ENCODE results near the gene IQGAP2. TPM values are rescaled to one million over a fixed set of nuclear protein-coding genes. Genes with fewer than 3 reads are reported as not detected.

Gene IQGAP2
- total RNA-seq, 1 donor from 2014 or later: not detected

DNA sequence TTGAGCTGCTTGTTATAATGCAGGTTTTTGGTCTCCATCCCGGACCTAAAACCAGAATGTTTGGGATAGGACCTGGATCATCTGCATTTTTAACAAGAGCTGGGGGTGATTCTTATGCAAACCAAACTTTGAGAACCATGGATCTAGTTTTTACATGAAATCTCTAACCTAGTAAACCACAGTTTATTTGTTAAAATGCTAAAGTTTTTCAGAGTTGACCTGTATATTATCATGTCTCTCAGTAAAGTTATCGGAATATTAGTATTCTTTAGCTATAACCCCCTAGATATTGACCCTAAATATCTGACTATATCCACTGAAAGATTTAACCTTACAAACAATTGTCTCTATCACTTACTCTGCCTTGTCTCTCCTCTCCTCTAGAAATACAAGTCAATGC is 341.5 kb downstream of the IQGAP2 start:
- DNase-seq (ENCODE audit: low read depth) (no peak), FAIRE-seq (no peak)
- TF ChIP-seq, protein P1, sequence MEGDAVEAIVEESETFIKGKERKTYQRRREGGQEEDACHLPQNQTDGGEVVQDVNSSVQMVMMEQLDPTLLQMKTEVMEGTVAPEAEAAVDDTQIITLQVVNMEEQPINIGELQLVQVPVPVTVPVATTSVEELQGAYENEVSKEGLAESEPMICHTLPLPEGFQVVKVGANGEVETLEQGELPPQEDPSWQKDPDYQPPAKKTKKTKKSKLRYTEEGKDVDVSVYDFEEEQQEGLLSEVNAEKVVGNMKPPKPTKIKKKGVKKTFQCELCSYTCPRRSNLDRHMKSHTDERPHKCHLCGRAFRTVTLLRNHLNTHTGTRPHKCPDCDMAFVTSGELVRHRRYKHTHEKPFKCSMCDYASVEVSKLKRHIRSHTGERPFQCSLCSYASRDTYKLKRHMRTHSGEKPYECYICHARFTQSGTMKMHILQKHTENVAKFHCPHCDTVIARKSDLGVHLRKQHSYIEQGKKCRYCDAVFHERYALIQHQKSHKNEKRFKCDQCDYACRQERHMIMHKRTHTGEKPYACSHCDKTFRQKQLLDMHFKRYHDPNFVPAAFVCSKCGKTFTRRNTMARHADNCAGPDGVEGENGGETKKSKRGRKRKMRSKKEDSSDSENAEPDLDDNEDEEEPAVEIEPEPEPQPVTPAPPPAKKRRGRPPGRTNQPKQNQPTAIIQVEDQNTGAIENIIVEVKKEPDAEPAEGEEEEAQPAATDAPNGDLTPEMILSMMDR (IDR thresholded peaks at IDR 0.05; ENCODE audit: insufficient read depth, low read length, severe bottlenecking): no peak
- no peaks in the 10 kb centered on the region for H3K27me3 ChIP-seq (ENCODE audit: control insufficient read depth, insufficient read depth, low read length)
- H3K36me3 ChIP-seq (ENCODE audit: control insufficient read depth, insufficient read depth, low read length): no peaks in the 10 kb centered on the region
- no peak overlapping the region for H3K4me3 ChIP-seq (ENCODE audit: low read depth, low read length)

DNA sequence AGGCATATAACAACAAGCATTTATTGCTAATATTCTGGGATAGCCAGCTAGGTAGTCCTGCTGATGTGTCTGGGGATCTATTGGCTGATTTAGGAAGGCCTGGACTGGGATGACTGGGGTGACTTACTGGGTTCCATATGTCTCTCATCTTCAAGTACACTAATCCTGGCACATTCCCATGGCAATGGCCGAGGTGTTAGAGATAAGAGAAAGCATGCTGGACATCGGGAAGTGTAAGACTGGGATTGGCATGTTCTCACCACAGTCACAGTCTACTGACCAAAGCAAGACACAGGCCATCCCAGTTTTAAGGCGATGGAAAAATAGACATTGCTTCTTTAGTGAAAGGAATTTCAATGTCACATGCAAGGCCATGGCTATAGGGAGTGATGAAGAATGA is 342.6 kb downstream of the IQGAP2 start:
- FAIRE-seq (no peak), DNase-seq (ENCODE audit: low read depth) (no peak)
- no peaks in the 10 kb centered on the region for H3K36me3 ChIP-seq (ENCODE audit: control insufficient read depth, insufficient read depth, low read length)
- TF ChIP-seq, protein P1 (IDR thresholded peaks at IDR 0.05; ENCODE audit: insufficient read depth, low read length, severe bottlenecking): no peak
- H3K4me3 ChIP-seq (ENCODE audit: low read depth, low read length): no peak overlapping the region
- H3K27me3 ChIP-seq (ENCODE audit: control insufficient read depth, insufficient read depth, low read length): no peaks in the 10 kb centered on the region

DNA sequence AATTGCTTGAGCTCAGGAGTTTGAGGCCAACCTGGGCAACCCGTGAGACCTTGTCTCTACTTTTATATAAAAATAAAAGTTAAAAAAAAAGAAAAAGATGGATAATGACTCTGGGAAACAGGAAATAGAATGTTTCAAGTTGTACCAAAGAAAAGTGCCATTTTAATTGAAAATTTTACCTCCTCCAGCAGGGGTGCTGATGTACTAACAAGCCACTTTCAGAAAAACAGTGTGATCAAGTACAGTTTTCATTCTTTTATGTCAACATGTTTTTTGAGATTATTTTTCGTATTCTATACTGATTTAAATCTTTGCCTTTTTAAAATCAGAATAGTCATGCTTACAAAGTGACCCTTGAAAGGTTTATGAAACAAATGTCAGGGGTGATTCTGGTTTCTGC is 343.6 kb downstream of the IQGAP2 start:
- TF ChIP-seq, protein P1 (IDR thresholded peaks at IDR 0.05; ENCODE audit: insufficient read depth, low read length, severe bottlenecking): no peak
- no peaks in the 10 kb centered on the region for H3K36me3 ChIP-seq (ENCODE audit: control insufficient read depth, insufficient read depth, low read length)
- FAIRE-seq (no peak), DNase-seq (ENCODE audit: low read depth) (no peak)
- H3K27me3 ChIP-seq (ENCODE audit: control insufficient read depth, insufficient read depth, low read length): no peaks in the 10 kb centered on the region
- no peak overlapping the region for H3K4me3 ChIP-seq (ENCODE audit: low read depth, low read length)

DNA sequence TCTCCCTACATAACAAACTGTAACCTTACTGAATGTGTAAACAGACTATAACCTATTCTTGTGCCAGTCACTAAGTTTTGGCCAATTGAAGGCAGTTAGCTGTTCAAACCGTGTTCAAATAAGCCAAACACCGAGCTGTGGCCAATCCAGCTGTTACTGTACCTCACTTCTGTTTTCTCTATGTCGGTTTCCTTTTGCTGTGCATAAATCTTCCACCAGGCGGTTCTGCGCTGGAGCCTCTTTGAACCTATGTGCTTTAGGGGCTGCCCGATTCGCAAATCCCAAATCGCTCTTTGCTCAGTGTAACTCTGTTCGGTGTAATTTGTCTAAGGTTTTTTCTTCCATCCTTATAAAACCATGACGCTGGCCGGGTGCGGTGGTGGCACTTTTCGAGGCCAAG is 344.6 kb downstream of the IQGAP2 start:
- Histone ChIP-seq H3K4me3 (ENCODE audit: low read depth, low read length) (no peak overlapping the region), H3K27me3 (ENCODE audit: control insufficient read depth, insufficient read depth, low read length) (no peaks in the 10 kb centered on the region), H3K36me3 (ENCODE audit: control insufficient read depth, insufficient read depth, low read length) (no peaks in the 10 kb centered on the region)
- DNase-seq (ENCODE audit: low read depth) (no peak), FAIRE-seq (no peak)
- TF ChIP-seq, protein P1 (IDR thresholded peaks at IDR 0.05; ENCODE audit: insufficient read depth, low read length, severe bottlenecking): no peak

DNA sequence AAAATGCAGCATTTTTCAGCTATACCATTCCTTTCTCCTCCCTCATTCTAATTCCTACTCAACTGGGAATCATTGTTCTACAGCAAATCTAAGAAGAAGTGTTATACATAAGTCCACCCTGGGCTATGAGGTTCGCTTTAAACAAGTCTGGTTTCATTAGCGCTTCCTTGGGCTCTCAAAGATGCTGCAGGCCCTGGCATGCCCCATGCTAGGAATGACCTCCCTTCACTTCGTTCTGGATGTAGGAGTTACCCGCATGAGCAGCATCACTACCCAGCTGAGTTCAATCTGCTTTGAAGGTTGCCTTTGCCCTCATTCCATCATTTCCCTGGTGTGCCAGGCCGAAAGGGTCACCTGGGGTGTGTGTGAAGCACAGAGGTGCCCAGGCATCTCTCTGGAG is 348.2 kb downstream of the IQGAP2 start:
- Histone ChIP-seq H3K4me3 (ENCODE audit: low read depth, low read length) (no peak overlapping the region), H3K27me3 (ENCODE audit: control insufficient read depth, insufficient read depth, low read length) (no peaks in the 10 kb centered on the region), H3K36me3 (ENCODE audit: control insufficient read depth, insufficient read depth, low read length) (no peaks in the 10 kb centered on the region)
- TF ChIP-seq, protein P1 (IDR thresholded peaks at IDR 0.05; ENCODE audit: insufficient read depth, low read length, severe bottlenecking): no peak
- DNase-seq (ENCODE audit: low read depth) (peak; percentile 41), FAIRE-seq (no peak)

DNA sequence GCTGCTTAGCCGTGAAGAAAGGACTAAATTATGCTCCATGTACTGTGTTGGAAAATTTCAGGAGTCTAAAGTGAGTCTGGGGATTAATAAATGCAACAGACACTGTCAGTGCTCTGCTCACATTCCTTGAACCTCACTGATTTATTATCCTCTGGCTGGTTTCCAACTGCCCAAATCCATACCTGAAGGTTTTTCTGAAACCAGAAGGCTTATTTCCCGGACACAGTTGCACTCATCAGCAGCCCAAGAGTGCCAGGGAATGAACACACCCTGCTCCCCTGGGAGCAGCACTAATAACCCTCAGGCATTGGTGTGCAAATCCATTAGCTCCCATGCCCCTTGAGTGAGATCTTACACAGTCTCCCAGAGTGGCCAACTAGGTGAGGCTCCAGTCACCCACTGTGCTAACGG is 351.6 kb downstream of the IQGAP2 start:
- FAIRE-seq: peak; percentile 64
- Histone ChIP-seq H3K4me3 (ENCODE audit: low read depth, low read length) (no peak overlapping the region), H3K27me3 (ENCODE audit: control insufficient read depth, insufficient read depth, low read length) (no peaks in the 10 kb centered on the region), H3K36me3 (ENCODE audit: control insufficient read depth, insufficient read depth, low read length) (no peaks in the 10 kb centered on the region)
- TF ChIP-seq, protein P1 (IDR thresholded peaks at IDR 0.05; ENCODE audit: insufficient read depth, low read length, severe bottlenecking): no peak
- DNase-seq (ENCODE audit: low read depth): no peak
